Stimulated activated CD8-positive, alpha-beta memory T cell treated with anti-CD3 and anti-CD28 coated beads, Interleukin-12 subunit alpha, Interleukin-12 subunit beta, amount 100 ng/mL, for 24 hours (primary cell): ENCODE results near the gene ATG7.
"Not testable (repeated sequence)": the region's sequence is repeated elsewhere in the genome, so short reads cannot be mapped to it uniquely, and the experiment has no call there.

Source experiments
- DNase-seq: peaks from one replicate; pipeline ENCODE4 v3.0.0-alpha.2; 2020; ENCODE audit errors: extremely low read depth

Gene ATG7

DNA sequence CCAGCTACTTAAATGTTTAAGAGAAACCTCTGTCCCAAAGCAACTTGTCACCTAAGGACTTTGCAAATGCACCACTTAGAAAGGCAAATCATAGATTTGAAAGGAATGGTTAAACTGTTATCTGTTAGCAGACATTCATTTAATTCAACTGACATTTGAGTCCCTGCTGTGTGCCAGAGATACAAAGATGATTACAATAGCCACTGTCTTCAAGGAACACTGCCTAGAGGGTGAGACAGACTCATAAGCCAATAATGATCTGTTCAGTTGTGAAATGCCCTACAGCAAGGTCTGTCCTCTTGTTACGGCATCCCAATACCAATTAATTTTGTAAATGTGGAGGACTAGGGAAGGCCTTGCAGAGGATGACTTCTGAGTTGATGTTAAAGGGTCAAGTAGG, 113.1 kb downstream of the ATG7 start:
- no peak for DNase-seq

- no peak for DNase-seq
Measured at GRCh38 chr3:11385891-11386290, 113.7 kb downstream of the ATG7 start.

DNA sequence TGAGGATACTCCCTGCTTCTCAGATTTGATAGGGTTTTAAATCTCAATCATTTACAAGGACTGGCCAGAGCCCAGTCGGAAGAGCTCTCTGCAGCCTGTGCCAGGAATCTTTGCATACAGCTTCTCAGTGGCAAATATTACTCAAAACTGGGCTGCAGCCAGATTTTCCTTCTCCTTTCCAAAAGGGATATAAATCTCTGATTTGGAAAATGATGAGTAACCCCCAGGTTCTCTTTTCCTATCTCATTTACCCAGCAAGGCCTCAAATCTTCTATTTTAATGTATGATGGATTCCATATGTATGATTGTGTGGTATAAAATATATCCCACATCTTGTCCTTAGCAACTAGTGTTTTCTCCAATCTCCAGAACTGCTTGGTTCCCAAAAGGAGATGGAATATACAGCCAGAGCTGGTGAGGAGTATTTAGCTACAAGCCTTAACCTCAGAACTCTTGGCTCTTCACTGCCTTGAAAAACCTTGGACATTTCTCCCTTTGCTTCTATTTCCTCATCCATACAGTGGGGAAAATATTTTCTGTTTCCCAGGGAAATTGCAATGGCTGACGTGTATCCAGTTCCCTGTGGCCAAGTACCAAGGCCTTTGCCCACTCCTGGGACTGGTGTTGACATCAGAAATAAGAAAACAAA, 114.4 kb downstream of the ATG7 start:
- no peak for DNase-seq

DNA sequence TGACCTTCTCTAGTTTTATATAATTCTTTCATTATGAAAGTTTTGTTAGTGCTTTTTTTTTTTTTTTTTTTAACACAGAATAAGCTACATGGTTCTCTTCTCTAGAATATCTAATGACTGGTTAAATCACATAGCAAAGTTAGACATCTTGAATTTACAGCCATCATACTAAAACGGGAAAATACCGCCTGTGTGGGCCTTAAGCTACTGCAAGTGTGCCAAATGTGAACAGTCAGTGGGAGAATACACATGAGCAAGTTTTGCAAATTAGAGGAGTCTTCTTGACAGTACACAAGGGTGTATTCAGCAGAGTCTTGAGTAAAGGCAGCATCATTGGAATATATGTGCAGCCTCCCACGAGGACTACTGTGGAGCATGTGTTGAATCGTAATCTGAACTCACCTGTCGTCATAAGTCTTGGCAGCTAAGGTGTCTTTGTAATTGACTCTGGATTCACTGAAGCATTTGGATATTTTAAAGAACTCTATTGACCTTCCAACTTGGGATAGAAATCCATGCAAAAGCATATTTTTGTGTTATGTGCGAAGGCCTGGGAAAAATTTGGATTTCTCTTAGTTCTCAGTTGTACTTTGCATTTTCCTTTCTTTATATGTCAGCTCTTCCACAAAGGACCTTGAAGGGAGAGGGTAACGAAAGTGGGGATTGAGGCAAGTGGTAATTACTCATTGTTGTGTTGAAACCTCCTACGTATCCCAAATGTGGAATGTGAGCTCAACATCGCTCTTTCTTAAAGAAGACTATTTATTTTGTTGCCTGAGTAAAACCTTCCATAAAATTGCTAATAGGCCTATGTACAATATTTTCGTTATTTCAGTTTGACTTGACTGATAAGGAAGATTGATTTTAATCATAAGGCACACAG, 117.4 kb downstream of the ATG7 start:
- no peak for DNase-seq

DNA sequence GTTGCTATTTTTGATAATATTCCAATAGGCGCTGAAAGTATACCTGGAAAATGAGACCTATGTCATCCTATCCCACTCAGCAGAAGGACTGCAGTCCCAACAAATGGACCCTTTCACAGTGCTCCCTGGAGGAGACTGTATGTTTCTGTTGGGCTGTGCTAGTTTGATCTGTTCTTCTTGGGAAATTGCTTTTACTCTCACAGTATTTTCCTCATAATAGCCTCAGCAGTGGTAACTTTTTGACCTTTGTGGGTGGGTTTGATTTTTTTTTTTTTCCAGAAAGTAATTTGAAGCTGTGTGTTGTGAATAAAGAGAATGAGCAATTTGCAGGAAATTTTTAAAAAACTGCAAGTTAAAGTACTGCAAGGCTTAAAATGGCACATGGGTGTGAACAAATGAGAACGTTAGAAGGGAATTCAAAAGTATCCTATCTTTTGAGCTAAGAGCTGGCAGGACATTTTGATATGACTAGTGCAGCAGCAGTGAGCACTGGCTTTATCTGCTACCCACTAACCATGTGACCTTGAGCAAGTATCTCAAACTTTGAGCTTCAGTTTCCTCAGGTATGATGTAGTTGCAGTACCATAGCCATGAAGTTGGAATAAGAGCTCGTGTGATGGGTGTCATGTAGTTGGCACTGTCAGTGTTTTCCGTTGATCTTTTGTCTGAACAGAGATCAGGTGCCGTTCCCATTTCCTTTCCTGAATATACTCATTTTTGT, 118.4 kb downstream of the ATG7 start:
- no peak for DNase-seq

- DNase-seq: no peak
Measured at GRCh38 chr3:11391174-11391879, 119.1 kb downstream of the ATG7 start.

DNA sequence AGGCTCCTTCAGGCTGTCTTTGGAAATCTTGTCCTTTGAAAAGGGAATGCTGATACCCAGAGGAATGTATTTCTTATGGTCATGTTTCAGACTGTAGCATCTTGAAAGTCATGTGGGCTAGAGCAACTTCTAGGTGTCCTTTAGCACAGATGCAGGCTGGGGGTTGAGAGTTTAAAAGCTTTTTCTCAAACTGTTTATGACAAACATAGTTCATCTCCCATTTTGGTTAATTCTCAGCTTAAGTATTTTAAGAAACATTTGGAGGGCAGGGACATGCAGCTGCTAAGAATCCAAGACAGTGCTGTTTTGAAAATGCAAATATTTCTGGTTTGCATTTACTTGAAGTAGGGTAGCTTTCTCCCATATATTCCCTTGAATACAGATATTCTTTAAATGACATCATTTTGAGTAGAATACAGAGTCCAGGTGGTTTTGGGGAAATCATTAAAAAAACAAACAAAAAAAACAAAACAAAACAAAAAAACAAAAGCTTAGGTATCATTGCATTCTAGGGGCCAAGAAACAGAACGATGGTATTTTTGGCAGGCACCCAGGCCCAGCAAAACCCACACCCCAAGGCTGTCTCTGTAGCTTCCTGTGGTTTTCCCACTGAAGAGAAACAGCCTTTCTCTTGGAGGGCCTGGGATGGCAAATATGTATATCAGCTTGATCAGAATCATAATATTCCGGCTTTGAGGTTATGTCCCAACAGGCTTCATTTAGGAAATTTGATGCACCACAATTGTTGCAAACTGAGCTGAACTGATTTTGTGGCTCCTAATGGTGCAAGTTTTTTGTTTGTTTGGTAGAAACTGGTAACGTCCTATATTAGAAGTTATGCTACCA, 120.0 kb downstream of the ATG7 start:
- no peak for DNase-seq

DNA sequence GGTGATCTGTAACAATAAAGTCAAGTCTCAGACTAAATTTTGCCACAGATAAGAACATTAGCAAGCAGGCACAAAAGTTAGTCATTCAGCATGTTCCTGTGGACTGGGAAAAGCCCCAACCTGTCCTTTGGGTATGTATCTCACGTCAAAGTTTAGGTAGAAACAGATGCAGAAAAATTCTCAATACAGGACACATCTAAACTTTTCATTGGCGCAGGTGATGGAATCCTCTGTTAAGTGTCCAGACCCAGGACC, 120.6 kb downstream of the ATG7 start:
- DNase-seq: no peak

- no peak for DNase-seq
Measured at GRCh38 chr3:11393401-11393800, 121.2 kb downstream of the ATG7 start.

- DNase-seq: no peak
Measured at GRCh38 chr3:11394392-11394791, 122.2 kb downstream of the ATG7 start.

DNA sequence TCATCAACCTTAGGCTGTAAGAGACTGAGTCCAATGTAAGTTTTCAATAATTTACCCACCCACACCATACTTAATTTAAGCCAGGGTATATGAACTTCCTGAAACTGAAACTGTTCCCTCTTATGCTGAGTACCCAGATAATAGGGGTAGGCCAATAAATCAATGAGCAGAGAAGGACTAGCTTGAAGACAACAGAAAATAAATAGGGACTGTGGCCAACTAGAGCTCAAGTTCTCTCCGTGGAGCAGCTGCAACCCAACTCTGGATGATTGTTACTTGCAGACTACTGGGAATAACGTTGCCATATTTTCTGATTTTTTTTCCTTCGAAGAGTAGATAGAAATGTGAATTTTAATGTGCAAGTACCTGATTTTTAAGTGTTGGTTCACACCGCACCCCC, 128.0 kb downstream of the ATG7 start:
- DNase-seq: no peak

GRCh38 chr3:11401434-11401833, 129.2 kb downstream of the ATG7 start:
- no peak for DNase-seq

- no peak for DNase-seq
Measured at GRCh38 chr3:11405323-11405722, 133.1 kb downstream of the ATG7 start.

- no peak for DNase-seq
Measured at GRCh38 chr3:11407644-11408043, 135.4 kb downstream of the ATG7 start.

GRCh38 chr3:11408324-11408859, 136.2 kb downstream of the ATG7 start:
- DNase-seq: not testable (repeated sequence)

DNA sequence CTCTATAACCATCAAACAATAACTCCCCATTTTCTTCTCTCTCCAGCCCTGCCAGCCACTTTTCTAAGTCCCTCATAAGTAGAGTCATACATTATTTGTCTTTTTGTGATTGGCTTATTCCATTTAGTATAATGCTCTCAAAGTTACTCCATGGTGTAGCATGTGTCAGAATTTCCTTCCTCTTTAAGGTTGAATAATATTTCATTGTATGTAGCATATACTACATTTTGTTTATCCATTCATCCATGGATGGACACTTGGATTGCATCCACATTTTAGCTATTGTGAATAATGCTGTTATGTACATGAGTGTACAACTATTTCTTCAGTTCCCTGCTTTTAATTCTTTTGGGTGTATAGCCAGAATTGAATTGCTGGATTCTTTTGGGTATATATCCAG, 138.4 kb downstream of the ATG7 start:
- DNase-seq: no peak

DNA sequence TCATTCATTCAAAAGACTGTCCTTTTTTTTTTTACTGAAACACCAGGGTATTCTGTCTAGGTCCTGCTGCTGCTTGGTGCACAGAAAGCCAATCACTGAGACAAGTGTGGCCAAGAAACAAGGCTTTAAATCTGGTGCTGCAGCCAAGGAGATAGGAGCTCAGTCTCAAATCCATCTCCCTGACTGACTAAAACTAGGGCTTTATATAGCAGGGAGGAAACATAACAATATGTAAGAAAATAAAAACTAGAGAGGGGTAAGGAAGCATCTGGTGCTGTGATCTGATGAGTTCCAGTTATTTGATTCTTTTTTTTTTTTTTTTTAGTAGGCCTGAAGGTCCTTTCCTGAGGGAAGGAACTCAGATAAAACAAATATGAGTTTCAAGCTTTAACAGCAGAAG, 139.8 kb downstream of the ATG7 start:
- no peak for DNase-seq

GRCh38 chr3:11413071-11413470, 140.9 kb downstream of the ATG7 start:
- DNase-seq: no peak

GRCh38 chr3:11415099-11415498, 142.9 kb downstream of the ATG7 start:
- DNase-seq: no peak

DNA sequence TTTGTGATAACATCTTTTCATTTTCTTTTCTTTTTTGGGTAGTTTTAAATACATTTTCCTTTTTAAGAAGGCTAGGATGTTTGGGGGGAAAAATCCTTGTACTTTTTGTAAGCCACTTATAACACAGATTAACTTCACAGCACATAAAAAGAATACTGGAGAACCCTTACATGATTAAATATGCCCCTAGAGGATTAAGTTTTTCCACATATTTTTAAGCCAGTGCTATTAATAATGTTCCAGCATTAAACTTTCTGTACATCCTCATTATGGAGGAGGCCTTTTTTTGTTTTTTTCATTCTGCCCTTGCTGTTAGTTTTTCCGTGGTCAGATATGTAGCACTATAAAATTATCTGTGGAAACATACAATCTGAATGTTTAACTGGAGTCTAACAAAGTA, 147.9 kb downstream of the ATG7 start:
- DNase-seq: no peak

DNA sequence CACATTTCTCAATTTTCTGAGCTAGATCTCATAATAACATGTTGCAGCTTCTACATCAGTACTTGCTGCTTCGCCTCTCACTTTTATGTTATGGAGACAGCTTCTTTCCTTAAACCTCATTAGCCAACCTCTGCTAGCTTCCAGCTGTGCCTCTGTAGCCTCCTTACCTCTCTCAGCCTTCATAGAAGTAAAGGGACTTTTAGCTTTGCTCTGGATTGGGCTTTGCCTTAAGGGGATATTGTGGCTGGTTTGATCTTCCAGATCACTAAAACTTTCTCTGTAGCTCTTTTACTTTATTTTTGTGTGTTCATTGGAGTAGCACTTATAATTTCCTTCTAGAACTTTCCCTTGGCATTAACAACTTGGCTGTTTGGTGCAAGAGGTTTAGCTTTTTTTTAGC, 150.1 kb downstream of the ATG7 start:
- no peak for DNase-seq
